Esophagus squamous epithelium (tissue), 5 donors: ENCODE data around the gene FAM168A. TPM values are rescaled to one million over a fixed set of nuclear protein-coding genes. Genes with fewer than 3 reads are reported as not detected.

Source experiments
- DNase-seq: peaks from one replicate; lab custom pipeline; 2025; lab: John Stamatoyannopoulos, UW
- H3K27ac ChIP-seq, 4 donors: fragments of 200-600 bp; sonication (generic); one replicate each; pipeline ENCODE4 v1.5.1; 2016 to 2019; ENCODE audit warnings: mild to moderate bottlenecking in 1 of 4
- H3K27me3 ChIP-seq, 4 donors: fragments of 200-600 bp; sonication (generic); 1 replicate in 3 of 4; 2 replicates in 1 of 4; pipeline versions ENCODE4 v1.5.1 to v1.6.0; 2017 to 2021; ENCODE audit warnings: antibody characterized with exemption in 1 of 4
- H3K36me3 ChIP-seq, 3 donors: fragments of 200-600 bp; sonication (generic); one replicate each; pipeline ENCODE4 v1.5.1; 2016 to 2019
- H3K4me1 ChIP-seq, 3 donors: fragments of 200-600 bp; sonication (generic); one replicate each; pipeline ENCODE4 v1.5.1; 2017 to 2019
- H3K4me3 ChIP-seq, 4 donors: fragments of 200-600 bp; sonication (generic); 1 replicate in 3 of 4; 2 replicates in 1 of 4; pipeline ENCODE4 v1.5.1; 2016 to 2019; ENCODE audit warnings: mild to moderate bottlenecking in 2 of 4, moderate library complexity in 1 of 4
- H3K9me3 ChIP-seq, 3 donors: fragments of 200-600 bp; sonication (generic); one replicate each; pipeline ENCODE4 v1.5.1; 2016 to 2019
- POLR2A ChIP-seq, 4 donors: fragments of 450-650 bp; IDR thresholded peaks; one replicate each; pipeline ENCODE4 v1.6.1; 2017; ENCODE audit warnings: antibody characterized with exemption in 4 of 4, mild to moderate bottlenecking in 4 of 4, moderate library complexity in 3 of 4
- WGBS, 2 donors: methylation state at CpG; one replicate each; pipeline ENCODE4 v1.1.5; 2018; 5-methylcytosine and 5-hydroxymethylcytosine counted together
- intact Hi-C: fragments of 100-400 bp; cut with DNase I; formaldehyde crosslinking; loops from one replicate; pipeline ENCODE4 v1.15.0; 2022
- total RNA-seq, 4 donors: library from RNA; depleted of rRNA; stranded (reverse); fragments of >200 nt; gene quantifications; one replicate each; pipeline ENCODE4 v1.1.0, GENCODE V29; 2016
- TF ChIP-seq, protein P1 (sequence below), 6 experiments: fragments of 450-650 bp in 4 of 6; fragments of 200-600 bp in 2 of 6; sonication (generic) in 2 of 6; IDR thresholded peaks; one replicate each; pipeline ENCODE4 v1.5.1; 2016 to 2019; ENCODE audit warnings: antibody characterized with exemption in 6 of 6, mild to moderate bottlenecking in 4 of 6, moderate library complexity in 4 of 6
- donor health status: DM: yes; HTN: yes; CAD: no.

FAM168A gene
- total RNA-seq, 4 donors from 2014 or later, result 7.0 to 15.5 (median 12.3) TPM

DNA sequence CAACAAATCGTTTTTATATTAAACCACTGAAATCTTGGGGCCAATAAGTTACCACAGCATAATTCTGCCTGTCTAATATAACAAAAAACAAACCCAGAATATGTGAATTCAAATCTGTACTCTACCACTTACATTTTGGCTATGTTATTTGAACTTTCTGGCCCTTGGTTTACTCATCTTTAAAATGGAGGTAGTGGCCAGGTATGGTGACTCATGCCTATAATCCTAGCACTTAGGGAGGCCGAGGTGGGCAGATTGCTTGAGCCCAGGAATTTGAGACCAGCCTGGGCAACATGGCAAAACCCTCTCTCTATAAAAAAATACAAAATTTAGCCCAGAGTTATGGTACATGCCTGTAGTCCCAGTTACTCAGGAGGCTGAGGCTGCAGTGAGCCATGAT lies 84.2 kb downstream of the FAM168A start:
- intact Hi-C loops, result no loop called here
- 68 to 77% methylated on average over 2 of the region's 2 CpGs for WGBS, 2 donors
- H3K4me3 ChIP-seq, result no peak overlapping the region
- TF ChIP-seq, protein P1, sequence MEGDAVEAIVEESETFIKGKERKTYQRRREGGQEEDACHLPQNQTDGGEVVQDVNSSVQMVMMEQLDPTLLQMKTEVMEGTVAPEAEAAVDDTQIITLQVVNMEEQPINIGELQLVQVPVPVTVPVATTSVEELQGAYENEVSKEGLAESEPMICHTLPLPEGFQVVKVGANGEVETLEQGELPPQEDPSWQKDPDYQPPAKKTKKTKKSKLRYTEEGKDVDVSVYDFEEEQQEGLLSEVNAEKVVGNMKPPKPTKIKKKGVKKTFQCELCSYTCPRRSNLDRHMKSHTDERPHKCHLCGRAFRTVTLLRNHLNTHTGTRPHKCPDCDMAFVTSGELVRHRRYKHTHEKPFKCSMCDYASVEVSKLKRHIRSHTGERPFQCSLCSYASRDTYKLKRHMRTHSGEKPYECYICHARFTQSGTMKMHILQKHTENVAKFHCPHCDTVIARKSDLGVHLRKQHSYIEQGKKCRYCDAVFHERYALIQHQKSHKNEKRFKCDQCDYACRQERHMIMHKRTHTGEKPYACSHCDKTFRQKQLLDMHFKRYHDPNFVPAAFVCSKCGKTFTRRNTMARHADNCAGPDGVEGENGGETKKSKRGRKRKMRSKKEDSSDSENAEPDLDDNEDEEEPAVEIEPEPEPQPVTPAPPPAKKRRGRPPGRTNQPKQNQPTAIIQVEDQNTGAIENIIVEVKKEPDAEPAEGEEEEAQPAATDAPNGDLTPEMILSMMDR (IDR thresholded peaks at IDR 0.05), result no peak
- TF ChIP-seq POLR2A (IDR thresholded peaks at IDR 0.05), result no peak
- H3K36me3 ChIP-seq, result no peaks in the 10 kb centered on the region
- no peak for DNase-seq
- H3K9me3 ChIP-seq, result no peaks in the 10 kb centered on the region
- H3K27me3 ChIP-seq, result no peaks in the 10 kb centered on the region
- no peak overlapping the region for H3K27ac ChIP-seq
- no peaks in the 10 kb centered on the region for H3K4me1 ChIP-seq

DNA sequence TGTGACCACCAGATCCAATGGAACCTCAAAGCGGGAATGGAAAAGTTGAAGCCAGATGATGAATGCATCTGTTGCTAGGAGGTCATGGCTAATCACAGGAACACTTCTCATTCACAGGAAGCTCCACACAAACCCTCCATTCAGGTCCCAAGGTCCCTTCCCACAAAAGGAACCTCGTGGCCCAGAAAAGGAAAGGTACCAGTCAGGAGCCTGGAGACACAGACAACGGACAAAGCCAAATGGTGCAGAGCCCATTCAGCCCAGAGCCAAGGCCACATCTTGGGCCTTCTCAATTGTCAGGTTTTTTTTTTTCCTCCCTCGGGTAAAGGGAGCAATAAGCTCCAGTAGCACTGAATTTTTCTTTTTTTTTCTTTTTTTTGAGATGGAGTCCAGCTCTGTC lies 87.0 kb downstream of the FAM168A start:
- Histone ChIP-seq H3K27me3 (no peaks in the 10 kb centered on the region), H3K27ac (no peak overlapping the region), H3K4me3 (no peak overlapping the region), H3K9me3 (no peaks in the 10 kb centered on the region), H3K4me1 (no peaks in the 10 kb centered on the region), H3K36me3 (no peaks in the 10 kb centered on the region)
- intact Hi-C loops, result no loop called here
- WGBS, 2 donors, result 93 to 94% methylated on average over 3 to 4 of the region's 4 CpGs
- DNase-seq, result no peak
- TF ChIP-seq, protein P1 (IDR thresholded peaks at IDR 0.05), result no peak
- no peak for TF ChIP-seq POLR2A (IDR thresholded peaks at IDR 0.05)

GRCh38 chr11:73510106-73510505 lies 87.8 kb downstream of the FAM168A start:
- H3K4me1 ChIP-seq, result no peaks in the 10 kb centered on the region
- H3K27me3 ChIP-seq, result no peaks in the 10 kb centered on the region
- no peak overlapping the region for H3K27ac ChIP-seq
- H3K9me3 ChIP-seq, result no peaks in the 10 kb centered on the region
- no peak overlapping the region for H3K4me3 ChIP-seq
- no peak for TF ChIP-seq POLR2A (IDR thresholded peaks at IDR 0.05)
- TF ChIP-seq, protein P1 (IDR thresholded peaks at IDR 0.05), result no peak
- no peaks in the 10 kb centered on the region for H3K36me3 ChIP-seq
- WGBS, 2 donors, result 94 to 97% methylated on average over 4 of the region's 4 CpGs
- DNase-seq, result no peak
- intact Hi-C loops, result no loop called here

DNA sequence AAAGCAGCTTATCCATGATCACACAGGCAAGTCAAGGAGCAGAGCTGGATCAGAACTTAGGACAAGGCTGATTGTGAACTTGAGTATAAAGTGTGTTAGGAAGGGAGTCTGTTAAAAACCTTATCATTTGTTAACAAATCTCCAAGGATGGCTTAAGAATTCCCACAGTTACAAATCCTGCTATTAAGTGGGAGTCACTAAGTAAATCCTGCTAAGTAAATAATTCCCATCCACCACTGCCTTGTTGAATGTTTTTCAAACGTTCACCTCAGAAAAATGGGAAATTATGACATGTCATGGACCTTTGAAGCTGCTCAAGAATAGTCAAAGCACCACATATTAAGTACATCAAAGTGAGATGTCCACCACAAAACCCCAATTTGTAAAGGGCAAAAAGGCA lies 88.7 kb downstream of the FAM168A start:
- Histone ChIP-seq H3K27ac (no peak overlapping the region), H3K36me3 (no peaks in the 10 kb centered on the region), H3K4me1 (no peaks in the 10 kb centered on the region), H3K4me3 (no peak overlapping the region), H3K9me3 (no peaks in the 10 kb centered on the region), H3K27me3 (no peaks in the 10 kb centered on the region)
- TF ChIP-seq POLR2A (IDR thresholded peaks at IDR 0.05), result no peak
- TF ChIP-seq, protein P1 (IDR thresholded peaks at IDR 0.05), result no peak
- intact Hi-C loops, result no loop called here
- no peak for DNase-seq
- 26 to 47% methylated on average over 1 of the region's 1 CpG for WGBS, 2 donors

- no peak overlapping the region for H3K4me3 ChIP-seq
- no peaks in the 10 kb centered on the region for H3K36me3 ChIP-seq
- WGBS, 2 donors, result 89 to 95% methylated on average over 10 of the region's 10 CpGs
- DNase-seq, result no peak
- TF ChIP-seq POLR2A (IDR thresholded peaks at IDR 0.05), result no peak
- TF ChIP-seq, protein P1 (IDR thresholded peaks at IDR 0.05), result no peak
- H3K9me3 ChIP-seq, result no peaks in the 10 kb centered on the region
- no peak overlapping the region for H3K27ac ChIP-seq
- no peaks in the 10 kb centered on the region for H3K4me1 ChIP-seq
- intact Hi-C loops, result no loop called here
- H3K27me3 ChIP-seq, result no peaks in the 10 kb centered on the region
Measured at GRCh38 chr11:73508243-73509176, 89.4 kb downstream of the FAM168A start.
